B cell (primary cell): ENCODE measurements around the gene MLLT10.

Experiments
- EZH2 ChIP-seq: IDR thresholded peaks from 2 replicates; pipeline ENCODE4 v1.6.1; 2012; ENCODE audit warnings: borderline replicate concordance, low read depth, mild to moderate bottlenecking, moderate library complexity, low read length; ENCODE audit not compliant: insufficient read depth, poor library complexity, severe bottlenecking
- TF ChIP-seq, protein P1 (sequence below): fragments of 200-600 bp; IDR thresholded peaks from one replicate; pipeline ENCODE4 v1.8.0; 2022; ENCODE audit warnings: antibody characterized with exemption, mild to moderate bottlenecking

DNA sequence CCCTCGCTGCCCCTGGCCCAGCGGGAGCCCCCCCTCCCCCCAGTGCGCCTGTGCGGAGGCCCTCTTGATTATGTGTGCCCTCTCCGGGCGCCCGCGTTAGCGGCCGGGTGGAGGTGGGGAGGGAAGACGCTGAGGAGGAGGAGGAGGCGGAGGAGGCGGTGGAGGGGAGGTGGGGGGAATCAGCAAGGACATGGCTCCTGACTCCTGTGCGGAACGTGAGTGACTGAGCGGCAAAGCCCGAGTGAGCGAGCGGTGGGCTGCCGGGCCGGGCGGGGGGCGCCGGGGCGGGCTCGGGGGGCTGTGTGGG is 201 bp downstream of the MLLT10 start:
- TF ChIP-seq, protein P1, sequence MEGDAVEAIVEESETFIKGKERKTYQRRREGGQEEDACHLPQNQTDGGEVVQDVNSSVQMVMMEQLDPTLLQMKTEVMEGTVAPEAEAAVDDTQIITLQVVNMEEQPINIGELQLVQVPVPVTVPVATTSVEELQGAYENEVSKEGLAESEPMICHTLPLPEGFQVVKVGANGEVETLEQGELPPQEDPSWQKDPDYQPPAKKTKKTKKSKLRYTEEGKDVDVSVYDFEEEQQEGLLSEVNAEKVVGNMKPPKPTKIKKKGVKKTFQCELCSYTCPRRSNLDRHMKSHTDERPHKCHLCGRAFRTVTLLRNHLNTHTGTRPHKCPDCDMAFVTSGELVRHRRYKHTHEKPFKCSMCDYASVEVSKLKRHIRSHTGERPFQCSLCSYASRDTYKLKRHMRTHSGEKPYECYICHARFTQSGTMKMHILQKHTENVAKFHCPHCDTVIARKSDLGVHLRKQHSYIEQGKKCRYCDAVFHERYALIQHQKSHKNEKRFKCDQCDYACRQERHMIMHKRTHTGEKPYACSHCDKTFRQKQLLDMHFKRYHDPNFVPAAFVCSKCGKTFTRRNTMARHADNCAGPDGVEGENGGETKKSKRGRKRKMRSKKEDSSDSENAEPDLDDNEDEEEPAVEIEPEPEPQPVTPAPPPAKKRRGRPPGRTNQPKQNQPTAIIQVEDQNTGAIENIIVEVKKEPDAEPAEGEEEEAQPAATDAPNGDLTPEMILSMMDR = no peak
- TF ChIP-seq EZH2 = no peak
